Naive thymus-derived CD8-positive, alpha-beta T cell (primary cell): ENCODE measurements around the gene RIPK3. TPM values are rescaled to one million over a fixed set of nuclear protein-coding genes. Genes with fewer than 3 reads are reported as not detected.

ENCODE experiments used
- ATAC-seq, 2 donors: fragments of 150-1000 bp; cut with Tn5 transposase in 1 of 2; sonication (Bioruptor Pico), chemical (Tn5 transposase) in 1 of 2; 1 replicate in 1 of 2; 2 replicates in 1 of 2; pipeline ENCODE4 v1.10.0; 2021; ENCODE audit warnings: mild to moderate bottlenecking in 2 of 2, moderate library complexity in 2 of 2
- POLR2A ChIA-PET: fragments of 350-600 bp; sonication (Branson Sonifier 250); formaldehyde crosslinking; loops from one replicate; lab custom pipeline; 2021; ENCODE audit warnings: antibody characterized with exemption; lab: Charles Lee
- DNase-seq, 10 donors: peaks; one replicate each; pipeline versions ENCODE4 v3.0.0 to v3.0.0-alpha.2; 2020 to 2022
- H3K27ac Mint-ChIP-seq, 10 donors: one replicate each; pipeline ENCODE4 v1.8.0; 2020 to 2022; ENCODE audit warnings: mild to moderate bottlenecking in 10 of 10, mixed read lengths in 10 of 10, moderate library complexity in 4 of 10, inconsistent platforms in 1 of 10
- H3K27me3 Mint-ChIP-seq, 5 donors: one replicate each; pipeline ENCODE4 v1.8.0; 2021 to 2022; ENCODE audit warnings: mixed read lengths in 5 of 5
- H3K36me3 Mint-ChIP-seq, 3 donors: one replicate each; pipeline ENCODE4 v1.8.0; 2020 to 2022; ENCODE audit warnings: mixed read lengths in 3 of 3, mild to moderate bottlenecking in 2 of 3, inconsistent platforms in 1 of 3
- H3K4me1 Mint-ChIP-seq, 4 donors: one replicate each; pipeline ENCODE4 v1.8.0; 2021 to 2022; ENCODE audit warnings: mixed read lengths in 4 of 4
- H3K4me3 Mint-ChIP-seq, 10 donors: one replicate each; pipeline ENCODE4 v1.8.0; 2020 to 2022; ENCODE audit warnings: mild to moderate bottlenecking in 10 of 10, mixed read lengths in 10 of 10, moderate library complexity in 6 of 10, inconsistent platforms in 1 of 10
- H3K9me3 Mint-ChIP-seq, 9 donors: one replicate each; pipeline ENCODE4 v1.8.0; 2020 to 2022; ENCODE audit warnings: mixed read lengths in 9 of 9, mild to moderate bottlenecking in 3 of 9, inconsistent platforms in 1 of 9, moderate library complexity in 1 of 9
- polyA plus RNA-seq, 3 donors: library from polyadenylated mRNA; unstranded; fragments of 300-500 nt; fragmentation: Illumina TruSeq; gene quantifications; one replicate each; pipeline ENCODE4 v1.2.3, GENCODE V29; 2021
- total RNA-seq, 8 experiments: library from RNA in 2 of 8; stranded (reverse) in 2 of 8; gene quantifications; one replicate each; pipeline ENCODE4 v1.2.3 and lab custom pipeline; 2021 to 2026

Gene RIPK3
- total and polyA plus RNA-seq, 5 experiments from 2014 or later, result 5.3 to 35.8 (median 11.1) TPM

GRCh38 chr14:24292118-24292807 is 47.5 kb downstream of the RIPK3 start:
- DNase-seq (no peak), ATAC-seq (no peak)
- peak overlapping the region in 3 of 10 donors; percentile 27 to 62 (median 31) for H3K27ac Mint-ChIP-seq
- peaks cover 13 to 27% (median 23%) of the 10 kb centered on the region in 4 donors for H3K4me1 Mint-ChIP-seq
- POLR2A ChIA-PET, result no interaction called here
- no peak overlapping the region for H3K4me3 Mint-ChIP-seq
- H3K9me3 Mint-ChIP-seq, result no peaks in the 10 kb centered on the region
- H3K36me3 Mint-ChIP-seq, result peaks cover 0 to 67% (median 21%) of the 10 kb centered on the region in 3 donors
- H3K27me3 Mint-ChIP-seq, result no peaks in the 10 kb centered on the region

GRCh38 chr14:24291446-24292117 is 48.2 kb downstream of the RIPK3 start:
- no peaks in the 10 kb centered on the region for H3K27me3 Mint-ChIP-seq
- POLR2A ChIA-PET, result interaction anchor here (0.6 to 1.0 kb wide), 3 partner anchors 12 to 132 kb away, joined by 3 to 6 read pairs (median 4); no protein-coding TSS in a partner anchor

DNA sequence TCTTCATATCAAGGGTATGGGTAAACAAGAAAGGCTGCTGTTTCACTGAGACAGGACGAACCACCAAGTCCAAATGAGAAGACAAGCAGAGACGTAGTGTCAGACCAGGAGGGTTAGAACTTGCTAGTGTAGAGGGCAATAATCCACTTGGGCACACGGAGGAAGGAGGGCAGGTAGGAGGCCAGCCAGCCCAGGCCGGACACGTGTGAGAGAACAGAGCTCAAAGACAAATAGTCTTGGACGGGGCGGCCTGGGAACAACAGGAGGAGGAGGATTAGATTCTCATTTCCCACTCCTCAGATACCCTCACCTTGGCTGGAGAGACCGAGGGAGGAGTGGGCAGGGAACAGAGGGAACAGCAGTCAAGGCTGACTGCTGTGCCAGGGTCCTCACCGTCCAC is 49.0 kb downstream of the RIPK3 start:
- POLR2A ChIA-PET, result interaction anchor here (0.7 to 1.4 kb wide), 4 partner anchors 9 to 211 kb away, joined by 3 to 7 read pairs (median 4); partner anchors contain the start of genes DHRS1, NOP9 and TINF2
- H3K4me1 Mint-ChIP-seq, result peaks cover 4 to 16% (median 10%) of the 10 kb centered on the region in 4 donors
- DNase-seq (no peak), ATAC-seq (no peak)
- H3K27ac Mint-ChIP-seq, result peak overlapping the region in 4 of 10 donors; percentile 20 to 89 (median 57)
- H3K9me3 Mint-ChIP-seq, result no peaks in the 10 kb centered on the region
- H3K36me3 Mint-ChIP-seq, result peaks cover 0 to 57% (median 15%) of the 10 kb centered on the region in 3 donors
- H3K27me3 Mint-ChIP-seq, result no peaks in the 10 kb centered on the region
- H3K4me3 Mint-ChIP-seq, result no peak overlapping the region

More at GRCh38 chr14:24291446-24292117, 48.2 kb downstream of the RIPK3 start:
- Mint-ChIP-seq H3K27ac (peak overlapping the region in 3 of 10 donors; percentile 24 to 34 (median 27)), H3K9me3 (no peaks in the 10 kb centered on the region), H3K36me3 (peaks cover 0 to 65% (median 21%) of the 10 kb centered on the region in 3 donors), H3K4me3 (no peak overlapping the region), H3K4me1 (peaks cover 9 to 21% (median 16%) of the 10 kb centered on the region in 4 donors)
- ATAC-seq (no peak), DNase-seq (no peak)

DNA sequence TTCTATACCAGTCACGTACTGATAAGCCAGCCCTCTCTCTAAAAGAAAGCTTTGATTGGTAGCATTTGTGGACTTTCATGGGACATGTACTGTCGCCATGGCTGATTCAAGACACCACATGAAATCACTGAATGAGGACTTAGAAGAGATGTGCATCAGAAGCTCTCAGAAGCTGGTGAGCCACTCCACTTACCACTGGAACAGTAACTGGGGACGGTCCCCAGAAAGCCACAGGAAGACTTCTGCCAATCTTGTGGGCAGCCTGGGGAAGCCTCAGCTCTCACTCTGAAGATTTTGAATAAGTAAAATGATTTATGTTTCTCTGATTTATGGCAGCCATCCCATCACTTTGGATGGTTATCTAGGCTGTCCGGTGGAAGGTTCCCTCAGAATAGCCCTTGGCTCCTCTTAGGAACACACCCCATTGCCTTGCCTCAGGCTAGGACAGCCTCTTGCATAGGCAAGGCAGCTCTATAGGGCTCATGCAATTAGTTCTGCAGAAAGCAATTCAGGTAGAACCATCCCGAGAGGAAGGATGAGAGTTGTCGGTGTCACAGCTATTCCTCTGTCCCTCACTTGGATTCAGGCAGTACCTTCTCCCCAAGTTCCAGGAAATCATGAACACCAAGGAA is 50.0 kb downstream of the RIPK3 start:
- H3K4me3 Mint-ChIP-seq, result no peak overlapping the region
- H3K27ac Mint-ChIP-seq, result peak overlapping the region in 4 of 10 donors; percentile 9 to 54 (median 28)

GRCh38 chr14:24286996-24287395 is 52.8 kb downstream of the RIPK3 start:
- ATAC-seq (no peak), DNase-seq (no peak)
- Mint-ChIP-seq H3K4me3 (no peak overlapping the region), H3K27ac (peak overlapping the region in 2 of 10 donors; percentile 78 to 81), H3K4me1 (peaks cover 2 to 16% (median 10%) of the 10 kb centered on the region in 4 donors), H3K36me3 (peaks cover 0 to 30% (median 11%) of the 10 kb centered on the region in 3 donors), H3K27me3 (no peaks in the 10 kb centered on the region), H3K9me3 (no peaks in the 10 kb centered on the region)
- POLR2A ChIA-PET, result no interaction called here

More for the DNA sequence above, 50.0 kb downstream of the RIPK3 start:
- no peaks in the 10 kb centered on the region for H3K9me3 Mint-ChIP-seq
- DNase-seq, result peak in 1 of 10 donors; percentile 35
- POLR2A ChIA-PET, result interaction anchor here (0.6 to 1.4 kb wide), 4 partner anchors 10 to 960 kb away, joined by 3 to 7 read pairs (median 4); partner anchors contain the start of genes DHRS1, NOP9 and TINF2
- peaks cover 2 to 16% (median 10%) of the 10 kb centered on the region in 4 donors for H3K4me1 Mint-ChIP-seq
- H3K36me3 Mint-ChIP-seq, result peaks cover 0 to 50% (median 15%) of the 10 kb centered on the region in 3 donors
- peak; percentile 66 to 97 for ATAC-seq
- H3K27me3 Mint-ChIP-seq, result no peaks in the 10 kb centered on the region

Other genes starting within 250 kb of the RIPK3 start
Only the 30 nearest of the 33 such genes appear.
- 1 to 10 TPM; 2.7 to 3.4 TPM for gene NRL, start 225.0 kb downstream of the RIPK3 start, total RNA-seq
- gene NRL, start 225.0 kb downstream of the RIPK3 start, polyA plus RNA-seq, result 1 to 10 TPM; 3.0 to 3.5 (median 3.1) TPM
- gene FITM1, start 209.3 kb downstream of the RIPK3 start, total RNA-seq, result 1 to 10 TPM; 1.9 to 2.2 TPM
- under 1 TPM; 0.52 to 0.60 (median 0.52) TPM for gene FITM1, start 209.3 kb downstream of the RIPK3 start, polyA plus RNA-seq
- 100 to 1,000 TPM; 202 to 203 TPM for gene PSME1, start 203.8 kb downstream of the RIPK3 start, total RNA-seq
- gene PSME1, start 203.8 kb downstream of the RIPK3 start, polyA plus RNA-seq, result 100 to 1,000 TPM; 681 to 767 (median 753) TPM
- gene EMC9, start 198.4 kb downstream of the RIPK3 start, total RNA-seq, result 10 to 100 TPM; 16.6 to 18.1 TPM
- gene EMC9, start 198.4 kb downstream of the RIPK3 start, polyA plus RNA-seq, result 1 to 10 TPM; 7.5 to 9.4 (median 8.4) TPM
- 100 to 1,000 TPM; 129 to 140 TPM for gene PSME2, start 193.4 kb downstream of the RIPK3 start, total RNA-seq
- gene PSME2, start 193.4 kb downstream of the RIPK3 start, polyA plus RNA-seq, result 100 to 1,000 TPM; 402 to 471 (median 463) TPM
- gene RNF31, start 192.5 kb downstream of the RIPK3 start, total RNA-seq, result 10 to 100 TPM; 85.7 to 91.4 TPM
- 10 to 100 TPM; 34.1 to 45.3 (median 37.6) TPM for gene RNF31, start 192.5 kb downstream of the RIPK3 start, polyA plus RNA-seq
- gene IRF9, start 178.7 kb downstream of the RIPK3 start, total RNA-seq, result 100 to 1,000 TPM; 109 to 116 TPM
- gene IRF9, start 178.7 kb downstream of the RIPK3 start, polyA plus RNA-seq, result 10 to 100 TPM; 46.6 to 68.6 (median 51.3) TPM
- gene REC8, start 167.9 kb downstream of the RIPK3 start, total RNA-seq, result 10 to 100 TPM; 33.7 to 39.2 TPM
- 10 to 100 TPM; 11.1 to 11.6 (median 11.2) TPM for gene REC8, start 167.9 kb downstream of the RIPK3 start, polyA plus RNA-seq
- 10 to 100 TPM; 24.4 to 24.8 TPM for gene IPO4, start 151.2 kb downstream of the RIPK3 start, total RNA-seq
- 10 to 100 TPM; 20.2 to 27.5 (median 21.1) TPM for gene IPO4, start 151.2 kb downstream of the RIPK3 start, polyA plus RNA-seq
- gene TM9SF1, start 144.6 kb downstream of the RIPK3 start, total RNA-seq, result 10 to 100 TPM; 19.4 to 22.1 TPM
- 10 to 100 TPM; 23.1 to 29.8 (median 29.1) TPM for gene TM9SF1, start 144.6 kb downstream of the RIPK3 start, polyA plus RNA-seq
- 1 to 10 TPM in 1 of 2 experiments, under 1 TPM in 1; 0.30 to 1.1 TPM for gene TSSK4, start 134.3 kb downstream of the RIPK3 start, total RNA-seq
- gene TSSK4, start 134.3 kb downstream of the RIPK3 start, polyA plus RNA-seq, result under 1 TPM; 0.79 to 0.95 (median 0.87) TPM
- 100 to 1,000 TPM in 1 of 2 experiments, 10 to 100 TPM in 1; 99.4 to 107 TPM for gene CHMP4A, start 126.5 kb downstream of the RIPK3 start, total RNA-seq
- gene CHMP4A, start 126.5 kb downstream of the RIPK3 start, polyA plus RNA-seq, result 100 to 1,000 TPM; 133 to 144 (median 143) TPM
- gene MDP1, start 123.9 kb downstream of the RIPK3 start, total RNA-seq, result 10 to 100 TPM; 13.7 to 15.3 TPM
- gene MDP1, start 123.9 kb downstream of the RIPK3 start, polyA plus RNA-seq, result 10 to 100 TPM; 33.8 to 39.1 (median 34.5) TPM
- 100 to 1,000 TPM in 1 of 2 experiments, 10 to 100 TPM in 1; 96.8 to 107 TPM for gene NEDD8, start 107.6 kb downstream of the RIPK3 start, total RNA-seq
- 100 to 1,000 TPM; 302 to 320 (median 319) TPM for gene NEDD8, start 107.6 kb downstream of the RIPK3 start, polyA plus RNA-seq
- 10 to 100 TPM; 76.4 to 78.6 TPM for gene GMPR2, start 107.1 kb downstream of the RIPK3 start, total RNA-seq
- gene GMPR2, start 107.1 kb downstream of the RIPK3 start, polyA plus RNA-seq, result 100 to 1,000 TPM in 1 of 3 donors, 10 to 100 TPM in 2; 79.7 to 111 (median 85.4) TPM
- 100 to 1,000 TPM; 125 to 136 TPM for gene TINF2, start 97.4 kb downstream of the RIPK3 start, total RNA-seq
- gene TINF2, start 97.4 kb downstream of the RIPK3 start, polyA plus RNA-seq, result 100 to 1,000 TPM; 116 to 154 (median 150) TPM
- gene TGM1, start 76.8 kb downstream of the RIPK3 start, total RNA-seq, result 1 to 10 TPM; 6.5 to 6.9 TPM
- under 1 TPM in 1 of 3 donors, not detected in 2; 0.13 TPM for gene TGM1, start 76.8 kb downstream of the RIPK3 start, polyA plus RNA-seq
- 10 to 100 TPM; 43.3 to 46.5 TPM for gene RABGGTA, start 68.4 kb downstream of the RIPK3 start, total RNA-seq
- 10 to 100 TPM; 12.7 to 22.1 (median 20.4) TPM for gene RABGGTA, start 68.4 kb downstream of the RIPK3 start, polyA plus RNA-seq
- gene DHRS1, start 40.2 kb downstream of the RIPK3 start, total RNA-seq, result 10 to 100 TPM; 27.5 to 34.2 TPM
- 10 to 100 TPM; 19.6 to 22.4 (median 20.8) TPM for gene DHRS1, start 40.2 kb downstream of the RIPK3 start, polyA plus RNA-seq
- 10 to 100 TPM; 21.8 to 25.8 TPM for gene NOP9, start 40.1 kb downstream of the RIPK3 start, total RNA-seq
- 1 to 10 TPM; 1.3 to 2.2 (median 1.6) TPM for gene NOP9, start 40.1 kb downstream of the RIPK3 start, polyA plus RNA-seq
- 10 to 100 TPM; 12.2 to 15.5 TPM for gene CIDEB, start 32.0 kb downstream of the RIPK3 start, total RNA-seq
- gene CIDEB, start 32.0 kb downstream of the RIPK3 start, polyA plus RNA-seq, result 10 to 100 TPM in 2 of 3 donors, 1 to 10 TPM in 1; 8.6 to 16.1 (median 13.2) TPM
- gene LTB4R2, start 29.9 kb downstream of the RIPK3 start, total RNA-seq, result 10 to 100 TPM; 12.5 to 13.0 TPM
- 1 to 10 TPM in 2 of 3 donors, under 1 TPM in 1; 0.93 to 3.5 (median 1.5) TPM for gene LTB4R2, start 29.9 kb downstream of the RIPK3 start, polyA plus RNA-seq
- gene LTB4R, start 28.5 kb downstream of the RIPK3 start, total RNA-seq, result 10 to 100 TPM in 1 of 2 experiments, 1 to 10 TPM in 1; 9.6 to 10.1 TPM
- 1 to 10 TPM; 3.4 to 5.9 (median 4.5) TPM for gene LTB4R, start 28.5 kb downstream of the RIPK3 start, polyA plus RNA-seq
- gene ADCY4, start 4.9 kb downstream of the RIPK3 start, total RNA-seq, result 1 to 10 TPM; 3.8 to 4.7 TPM
- gene ADCY4, start 4.9 kb downstream of the RIPK3 start, polyA plus RNA-seq, result under 1 TPM; 0.08 to 0.28 (median 0.24) TPM
- not detected for gene NFATC4, start 28.2 kb upstream of the RIPK3 start, total RNA-seq
- gene NFATC4, start 28.2 kb upstream of the RIPK3 start, polyA plus RNA-seq, result not detected
- gene NYNRIN, start 59.0 kb upstream of the RIPK3 start, total RNA-seq, result under 1 TPM; 0.29 to 0.36 TPM
- under 1 TPM in 1 of 3 donors, not detected in 2; 0.13 TPM for gene NYNRIN, start 59.0 kb upstream of the RIPK3 start, polyA plus RNA-seq
- 1 to 10 TPM; 3.9 to 4.8 TPM for gene CBLN3, start 89.7 kb upstream of the RIPK3 start, total RNA-seq
- gene CBLN3, start 89.7 kb upstream of the RIPK3 start, polyA plus RNA-seq, result under 1 TPM in 1 of 3 donors, not detected in 2; 0.23 TPM
- 100 to 1,000 TPM; 142 to 150 TPM for gene KHNYN, start 90.0 kb upstream of the RIPK3 start, total RNA-seq
- 10 to 100 TPM in 2 of 3 donors, 1 to 10 TPM in 1; 9.1 to 16.9 (median 10.6) TPM for gene KHNYN, start 90.0 kb upstream of the RIPK3 start, polyA plus RNA-seq
- 100 to 1,000 TPM; 140 to 145 TPM for gene SDR39U1, start 102.8 kb upstream of the RIPK3 start, total RNA-seq
- gene SDR39U1, start 102.8 kb upstream of the RIPK3 start, polyA plus RNA-seq, result 10 to 100 TPM; 70.3 to 90.8 (median 89.5) TPM
- not detected for gene CMA1, start 168.3 kb upstream of the RIPK3 start, total RNA-seq
- gene CMA1, start 168.3 kb upstream of the RIPK3 start, polyA plus RNA-seq, result not detected